WTC11 (cell line): ENCODE measurements around the gene PDE4B. TPM values are rescaled to one million over a fixed set of nuclear protein-coding genes. Genes with fewer than 3 reads are reported as not detected.

ENCODE experiments used
- ATAC-seq: fragments of 200-7000 bp; cut with Tn5 transposase; 2 replicates; pipeline ENCODE4 v1.10.0; 2021; ENCODE audit warnings: mild to moderate bottlenecking, moderate library complexity
- CTCF ChIA-PET: fragments of 300-600 bp; sonication (Branson Sonifier 250); formaldehyde crosslinking; loops from one replicate; lab custom pipeline; 2021; ENCODE audit warnings: antibody characterized with exemption; lab: Charles Lee
- POLR2A ChIA-PET: fragments of 350-600 bp; sonication (Branson Sonifier 250); formaldehyde crosslinking; loops from one replicate; lab custom pipeline; 2021; ENCODE audit warnings: antibody characterized with exemption; lab: Charles Lee
- DNase-seq: peaks from one replicate; pipeline ENCODE4 v3.0.0; 2021; ENCODE audit warnings: low spot score
- H3K27ac Mint-ChIP-seq: 2 replicates; pipeline ENCODE4 v1.8.0; 2021; ENCODE audit warnings: mixed read lengths
- H3K27me3 Mint-ChIP-seq: 2 replicates; pipeline ENCODE4 v1.8.0; 2021; ENCODE audit warnings: low read depth, mild to moderate bottlenecking, moderate library complexity, mixed read lengths
- H3K36me3 Mint-ChIP-seq: 2 replicates; pipeline ENCODE4 v1.8.0; 2021; ENCODE audit warnings: mixed read lengths
- H3K4me1 Mint-ChIP-seq: 2 replicates; pipeline ENCODE4 v1.8.0; 2022; ENCODE audit warnings: mixed read lengths
- H3K4me3 Mint-ChIP-seq: 2 replicates; pipeline ENCODE4 v1.8.0; 2021; ENCODE audit warnings: mild to moderate bottlenecking, moderate library complexity, mixed read lengths
- H3K9me3 Mint-ChIP-seq: 2 replicates; pipeline ENCODE4 v1.8.0; 2021; ENCODE audit warnings: mixed read lengths
- ATF1 ChIP-seq: sonication (generic); formaldehyde crosslinking; IDR thresholded peaks from 2 replicates; pipeline ENCODE4 v1.8.1; 2023; ENCODE audit warnings: mild to moderate bottlenecking, moderate library complexity, missing genetic modification reagents
- CBFB ChIP-seq: sonication (generic); formaldehyde crosslinking; IDR thresholded peaks from 2 replicates; pipeline ENCODE4 v1.8.1; 2022; ENCODE audit warnings: mild to moderate bottlenecking, low read depth, missing genetic modification reagents
- CDX4 ChIP-seq: fragments of 250-450 bp; sonication (Bioruptor Pico); IDR thresholded peaks from 2 replicates; pipeline ENCODE4 v1.9.0; 2021; ENCODE audit warnings: moderate library complexity, mild to moderate bottlenecking, inconsistent platforms, borderline replicate concordance
- CREB1 ChIP-seq: sonication (generic); formaldehyde crosslinking; IDR thresholded peaks from 2 replicates; pipeline ENCODE4 v1.8.0; 2023; ENCODE audit warnings: mild to moderate bottlenecking, missing genetic modification reagents
- CTCF ChIP-seq: fragments of 200-600 bp; IDR thresholded peaks from 2 replicates; pipeline ENCODE4 v1.8.0; 2022; ENCODE audit warnings: antibody characterized with exemption
- EMX1 ChIP-seq: fragments of 250-450 bp; sonication (Bioruptor Pico); IDR thresholded peaks from 2 replicates; pipeline ENCODE4 v1.8.0; 2021; ENCODE audit warnings: mild to moderate bottlenecking
- ERG ChIP-seq: fragments of 250-450 bp; sonication (Bioruptor Pico); IDR thresholded peaks from 2 replicates; pipeline ENCODE4 v1.8.0; 2021; ENCODE audit warnings: mild to moderate bottlenecking
- FOXJ3 ChIP-seq: sonication (generic); formaldehyde crosslinking; IDR thresholded peaks from 2 replicates; pipeline ENCODE4 v1.9.0; 2021; ENCODE audit warnings: missing genetic modification reagents, mild to moderate bottlenecking, borderline replicate concordance
- GRHL2 ChIP-seq: fragments of 250-450 bp; sonication (Bioruptor Pico); IDR thresholded peaks from 2 replicates; pipeline ENCODE4 v1.8.0; 2022; ENCODE audit warnings: mild to moderate bottlenecking, moderate library complexity; ENCODE audit not compliant: insufficient replicate concordance, severe bottlenecking
- GTF2I ChIP-seq: fragments of 250-450 bp; sonication (Bioruptor Pico); conservative IDR thresholded peaks from 2 replicates; pipeline ENCODE4 v1.4.0; 2021; ENCODE audit warnings: mild to moderate bottlenecking
- JUN ChIP-seq: sonication (generic); formaldehyde crosslinking; IDR thresholded peaks from 2 replicates; pipeline ENCODE4 v1.8.0; 2023; ENCODE audit warnings: mild to moderate bottlenecking, missing genetic modification reagents
- MAX ChIP-seq: sonication (generic); formaldehyde crosslinking; IDR thresholded peaks from 2 replicates; pipeline ENCODE4 v1.8.0; 2022; ENCODE audit warnings: mild to moderate bottlenecking, missing genetic modification reagents
- NFE2L1 ChIP-seq: sonication (generic); formaldehyde crosslinking; IDR thresholded peaks from 2 replicates; pipeline ENCODE4 v1.8.1; 2023; ENCODE audit warnings: missing genetic modification reagents
- NR1H2 ChIP-seq: sonication (generic); formaldehyde crosslinking; IDR thresholded peaks from 2 replicates; pipeline ENCODE4 v1.9.0; 2021; ENCODE audit warnings: mild to moderate bottlenecking, moderate library complexity, missing genetic modification reagents
- PRDM15 ChIP-seq: sonication (generic); formaldehyde crosslinking; IDR thresholded peaks from 2 replicates; pipeline ENCODE4 v1.8.0; 2022; ENCODE audit warnings: missing genetic modification reagents
- SOX15 ChIP-seq: fragments of 250-450 bp; sonication (Bioruptor Pico); IDR thresholded peaks from 2 replicates; pipeline ENCODE4 v1.9.0; 2021; ENCODE audit warnings: mild to moderate bottlenecking
- ZMAT4 ChIP-seq: fragments of 250-450 bp; sonication (Bioruptor Pico); IDR thresholded peaks from 2 replicates; pipeline ENCODE4 v1.9.0; 2021; ENCODE audit warnings: mild to moderate bottlenecking
- ZNF317 ChIP-seq: sonication (generic); formaldehyde crosslinking; IDR thresholded peaks from 2 replicates; pipeline ENCODE4 v1.8.1; 2023; ENCODE audit warnings: low read depth, mild to moderate bottlenecking, moderate library complexity, missing genetic modification reagents, borderline replicate concordance
- ZNF396 ChIP-seq: fragments of 250-450 bp; sonication (Bioruptor Pico); IDR thresholded peaks from 2 replicates; pipeline ENCODE4 v1.8.0; 2021; ENCODE audit warnings: mild to moderate bottlenecking, moderate library complexity, borderline replicate concordance
- ZNF671 ChIP-seq: fragments of 250-450 bp; sonication (Bioruptor Pico); IDR thresholded peaks from 2 replicates; pipeline ENCODE4 v1.8.0; 2021; ENCODE audit warnings: mild to moderate bottlenecking
- ZSCAN18 ChIP-seq: fragments of 250-450 bp; sonication (Bioruptor Pico); IDR thresholded peaks from 2 replicates; pipeline ENCODE4 v2.1.2; 2022; ENCODE audit warnings: mild to moderate bottlenecking, moderate library complexity
- total RNA-seq: library from RNA; stranded (reverse); gene quantifications from 3 replicates; pipeline ENCODE4 v1.2.3, GENCODE V29; 2021

The PDE4B gene
- total RNA-seq, 1 experiment from 2014 or later: 8.0 TPM

- peaks cover 13% of the 10 kb centered on the region for H3K4me1 Mint-ChIP-seq
- CTCF ChIA-PET: interaction anchor here (1.2 to 1.5 kb wide), 2 partner anchors 50 to 172 kb away, joined by 3 read pairs; no protein-coding TSS in a partner anchor
- DNase-seq (no peak), ATAC-seq (no peak)
- no peak overlapping the region for H3K27ac Mint-ChIP-seq
- no peaks in the 10 kb centered on the region for H3K36me3 Mint-ChIP-seq
- H3K9me3 Mint-ChIP-seq: no peaks in the 10 kb centered on the region
- POLR2A ChIA-PET: no interaction called here
- no peaks in the 10 kb centered on the region for H3K27me3 Mint-ChIP-seq
- TF ChIP-seq CREB1 (CRISPR knock-in tag) (no peak), ERG (no peak), ATF1 (CRISPR knock-in tag) (no peak), ZNF317 (CRISPR knock-in tag) (no peak), EMX1 (CRISPR knock-in tag) (no peak), ZNF396 (CRISPR knock-in tag) (no peak), FOXJ3 (CRISPR knock-in tag) (no peak), ZSCAN18 (CRISPR knock-in tag) (no peak), NR1H2 (CRISPR knock-in tag) (no peak), ZNF671 (no peak)
- TF ChIP-seq, all 79 proteins: peak for 0
- H3K4me3 Mint-ChIP-seq: no peak overlapping the region
These were observed 489.1 kb downstream of the PDE4B start for GRCh38 chr1:66281808-66282207.

GRCh38 chr1:66282343-66282852, 489.7 kb downstream of the PDE4B start:
- H3K9me3 Mint-ChIP-seq: no peaks in the 10 kb centered on the region
- 0 out of 2 replicates have a peak, but pooled peaks have one; percentile 16 for ATAC-seq
- DNase-seq: no peak
- no peak for TF ChIP-seq CTCF
- no peak for TF ChIP-seq CBFB (CRISPR knock-in tag)
- no peak for TF ChIP-seq GTF2I
- no peak for TF ChIP-seq GRHL2
- TF ChIP-seq MAX (CRISPR knock-in tag): no peak
- no peak for TF ChIP-seq JUN
- TF ChIP-seq PRDM15: no peak
- no peak for TF ChIP-seq ZMAT4 (CRISPR knock-in tag)
- TF ChIP-seq SOX15: no peak
- TF ChIP-seq FOXJ3 (CRISPR knock-in tag): no peak
- no peak for TF ChIP-seq CDX4
- TF ChIP-seq NFE2L1 (CRISPR knock-in tag): no peak
- H3K4me1 Mint-ChIP-seq: peaks cover 13% of the 10 kb centered on the region
- H3K4me3 Mint-ChIP-seq: no peak overlapping the region
- ChIA-PET CTCF (interaction anchor here (1.2 to 1.5 kb wide), 2 partner anchors 50 to 172 kb away, joined by 3 read pairs; no protein-coding TSS in a partner anchor), POLR2A (no interaction called here)
- H3K27me3 Mint-ChIP-seq: no peaks in the 10 kb centered on the region
- H3K36me3 Mint-ChIP-seq: no peaks in the 10 kb centered on the region
- H3K27ac Mint-ChIP-seq: no peak overlapping the region
